Ishikawa (cell line): ENCODE data around the gene DACH1.

Source experiments
- CREB1 ChIP-seq: IDR thresholded peaks from 2 replicates; pipeline ENCODE4 v1.6.1; 2012; ENCODE audit warnings: low read depth
- YY1 ChIP-seq: IDR thresholded peaks from 2 replicates; pipeline ENCODE4 v1.6.1; 2012; ENCODE audit warnings: low read depth

GRCh38 chr13:71871176-71871754 lies 4.3 kb upstream of the DACH1 start:
- TF ChIP-seq YY1 (no peak), CREB1 (no peak)
